SK-N-MC (cell line): ENCODE data around the gene TXNRD1.
"Not testable (repeated sequence)": the region's sequence is repeated elsewhere in the genome, so short reads cannot be mapped to it uniquely, and the experiment has no call there.

Experiments used
- DNase-seq: peaks from one replicate; pipeline ENCODE4 v3.0.0-alpha.2; 2011; ENCODE audit warnings: low read depth, low spot score
- H3K27ac ChIP-seq: fragments of 200-600 bp; sonication (generic); 2 replicates; pipeline ENCODE4 v1.5.1; 2016; ENCODE audit warnings: mixed run types
- H3K36me3 ChIP-seq: fragments of 200-600 bp; sonication (generic); 2 replicates; pipeline ENCODE4 v1.6.1; 2017; ENCODE audit warnings: antibody characterized with exemption, low read length, mixed read lengths; ENCODE audit not compliant: insufficient read depth
- H3K4me3 ChIP-seq: fragments of 200-600 bp; sonication (generic); 2 replicates; pipeline ENCODE4 v1.5.1; 2016
- H3K9ac ChIP-seq: fragments of 200-600 bp; sonication (generic); 2 replicates; pipeline ENCODE4 v1.8.0; 2017; ENCODE audit warnings: mixed run types, mixed read lengths; ENCODE audit not compliant: insufficient read length
- H3K9me3 ChIP-seq: fragments of 200-600 bp; sonication (generic); 2 replicates; pipeline ENCODE4 v1.6.1; 2017; ENCODE audit warnings: low read depth, mild to moderate bottlenecking, antibody characterized with exemption, low read length, moderate library complexity, mixed read lengths
- EZH2 ChIP-seq: fragments of 200-600 bp; sonication (generic); IDR thresholded peaks from one replicate; pipeline ENCODE4 v1.6.1; 2017; ENCODE audit warnings: antibody characterized with exemption
- FOXP2 ChIP-seq: optimal IDR thresholded peaks from 2 replicates; pipeline ENCODE3; 2011; ENCODE audit warnings: mild to moderate bottlenecking, moderate library complexity; ENCODE audit not compliant: insufficient read depth; ENCODE audit errors: extremely low read length, control extremely low read depth
- POLR2AphosphoS5 ChIP-seq: IDR thresholded peaks from 2 replicates; pipeline ENCODE4 v1.6.1; 2012; ENCODE audit warnings: mild to moderate bottlenecking, low read depth, low read length, borderline replicate concordance

The TXNRD1 gene

DNA sequence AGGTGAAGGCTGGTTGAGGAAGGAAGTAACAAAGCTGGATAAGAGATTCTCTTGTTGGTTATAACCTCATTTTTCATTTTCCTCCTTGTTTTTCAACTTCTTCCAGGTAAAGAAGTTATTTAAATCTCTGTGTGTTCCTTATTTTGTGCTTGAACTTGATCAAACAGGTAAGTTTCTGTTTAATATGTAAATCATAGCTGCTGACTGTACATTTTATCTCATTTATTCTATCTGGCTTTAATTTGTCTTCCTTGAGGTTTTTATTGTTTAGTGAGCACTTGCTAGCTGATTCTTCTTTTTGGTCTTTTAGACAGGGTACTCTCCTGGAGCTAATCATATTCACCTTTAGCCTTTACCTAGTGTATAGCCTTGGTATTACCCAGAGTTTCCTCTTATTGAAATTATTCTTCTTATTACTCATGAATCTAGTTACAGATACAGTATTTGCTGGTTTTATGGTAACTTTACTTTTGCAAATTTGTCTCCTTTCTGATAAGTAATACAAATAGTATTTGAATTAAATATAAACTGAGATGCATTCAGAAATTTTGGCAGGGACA lies 42.4 kb downstream of the TXNRD1 start:
- no peaks in the 10 kb centered on the region for H3K9me3 ChIP-seq
- no peak overlapping the region for H3K4me3 ChIP-seq
- H3K9ac ChIP-seq = no peak overlapping the region
- no peak overlapping the region for H3K27ac ChIP-seq
- no peak for DNase-seq
- H3K36me3 ChIP-seq = no peaks in the 10 kb centered on the region
- TF ChIP-seq EZH2 (no peak), FOXP2 (no peak)

- no peak overlapping the region for H3K4me3 ChIP-seq
- no peak overlapping the region for H3K27ac ChIP-seq
- H3K9me3 ChIP-seq = no peaks in the 10 kb centered on the region
- no peak overlapping the region for H3K9ac ChIP-seq
- no peak for DNase-seq
- no peak for TF ChIP-seq EZH2
- no peak for TF ChIP-seq POLR2AphosphoS5
- no peak for TF ChIP-seq FOXP2
- H3K36me3 ChIP-seq = no peaks in the 10 kb centered on the region
These were observed 43.0 kb downstream of the TXNRD1 start for GRCh38 chr12:104258476-104259067.

DNA sequence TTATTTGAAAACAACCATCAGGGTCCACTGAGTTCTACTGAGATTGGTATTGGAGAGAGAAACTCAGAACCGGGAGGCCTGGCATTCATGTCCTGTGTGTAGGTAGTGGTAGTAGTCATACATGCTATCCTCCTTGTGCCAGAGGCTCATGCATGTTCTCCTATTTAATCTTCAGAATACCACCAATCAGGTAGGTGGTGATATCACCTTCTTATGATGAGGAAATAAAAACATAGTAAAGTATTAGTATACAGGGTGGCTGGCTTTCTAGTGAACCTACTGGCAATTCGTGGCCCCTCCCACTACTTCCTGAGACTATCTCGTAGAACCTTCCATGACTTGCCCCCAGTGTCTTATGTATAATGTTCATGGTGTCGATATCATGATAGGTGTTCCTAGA lies 47.4 kb downstream of the TXNRD1 start:
- H3K4me3 ChIP-seq = no peak overlapping the region
- DNase-seq = no peak
- TF ChIP-seq POLR2AphosphoS5 (no peak), EZH2 (no peak), FOXP2 (no peak)
- H3K27ac ChIP-seq = no peak overlapping the region; the same call in 1 of the 2 replicates
- no peak overlapping the region for H3K9ac ChIP-seq
- no peaks in the 10 kb centered on the region for H3K9me3 ChIP-seq
- H3K36me3 ChIP-seq = no peaks in the 10 kb centered on the region

DNA sequence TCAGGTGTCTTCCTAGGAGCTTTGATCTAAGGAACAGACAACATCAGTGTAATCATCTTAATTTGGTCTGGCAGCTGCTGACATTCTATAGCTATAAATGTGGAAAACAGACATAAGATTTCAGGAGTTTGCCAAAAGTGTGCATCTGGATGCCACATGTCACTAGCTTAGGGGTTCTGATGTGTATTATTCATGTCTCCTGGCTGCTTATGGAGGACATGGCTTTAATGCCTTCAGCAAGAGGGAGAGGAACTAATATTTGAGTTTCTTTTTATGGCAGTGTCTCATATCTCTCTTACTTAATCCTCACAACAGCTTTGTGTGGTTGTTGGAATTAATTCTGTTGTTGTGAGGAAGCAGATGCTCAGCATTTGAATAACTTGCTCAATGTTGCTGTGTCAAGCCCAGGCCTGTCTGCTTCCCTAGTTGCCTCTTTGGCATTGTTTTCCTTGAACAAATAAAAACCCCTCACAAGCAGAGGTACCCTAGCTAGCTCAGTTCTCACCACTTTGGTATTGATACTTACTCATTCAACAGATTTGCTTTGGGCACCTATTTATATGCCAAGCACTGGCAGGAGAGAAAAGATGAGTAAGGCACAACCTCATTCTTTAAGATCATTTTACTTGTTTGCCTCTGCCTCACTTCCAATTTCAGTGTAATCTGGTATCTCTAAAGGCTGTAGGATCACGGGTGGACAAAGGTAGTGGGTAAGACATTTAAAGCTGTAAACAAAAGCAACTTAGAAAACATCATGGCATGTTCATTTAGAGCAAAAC lies 48.2 kb downstream of the TXNRD1 start:
- Histone ChIP-seq H3K27ac (peak overlapping the region; percentile 73), H3K9me3 (no peaks in the 10 kb centered on the region), H3K36me3 (no peaks in the 10 kb centered on the region), H3K9ac (peak overlapping the region; percentile 28), H3K4me3 (no peak overlapping the region)
- no peak for TF ChIP-seq EZH2
- peak; percentile 48 for TF ChIP-seq FOXP2
- DNase-seq = no peak

GRCh38 chr12:104265436-104265835 lies 49.9 kb downstream of the TXNRD1 start:
- not testable (repeated sequence) for DNase-seq, H3K9me3 ChIP-seq, H3K9ac ChIP-seq, H3K4me3 ChIP-seq, H3K27ac ChIP-seq, H3K36me3 ChIP-seq

DNA sequence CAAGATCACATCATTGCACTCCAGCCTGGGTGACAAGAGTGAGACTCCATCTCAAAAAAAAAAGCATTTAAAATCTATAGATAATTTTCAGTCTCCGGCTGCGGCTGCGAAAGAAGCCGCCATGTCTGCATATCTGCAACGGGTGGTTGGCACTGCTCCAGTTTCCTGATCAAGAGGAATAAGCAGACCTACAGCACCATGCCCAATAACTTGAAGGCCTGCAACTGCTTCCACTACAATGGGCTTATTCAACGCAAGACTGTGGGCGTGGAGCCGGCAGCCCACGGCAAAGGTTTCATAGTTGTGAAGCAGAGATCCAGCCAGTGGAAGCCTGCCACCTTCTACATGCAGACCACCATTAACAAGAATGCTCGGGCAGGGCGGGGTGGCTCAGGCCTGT lies 57.4 kb downstream of the TXNRD1 start:
- DNase-seq = no peak
- no peaks in the 10 kb centered on the region for H3K36me3 ChIP-seq
- H3K27ac ChIP-seq = no peak overlapping the region
- no peaks in the 10 kb centered on the region for H3K9me3 ChIP-seq
- no peak for TF ChIP-seq FOXP2
- no peak for TF ChIP-seq POLR2AphosphoS5
- TF ChIP-seq EZH2 = no peak
- no peak overlapping the region for H3K4me3 ChIP-seq
- H3K9ac ChIP-seq = no peak overlapping the region

GRCh38 chr12:104273503-104273902 lies 57.9 kb downstream of the TXNRD1 start:
- Histone ChIP-seq H3K36me3 (no peaks in the 10 kb centered on the region), H3K9ac (no peak overlapping the region), H3K4me3 (no peak overlapping the region), H3K9me3 (no peaks in the 10 kb centered on the region), H3K27ac (no peak overlapping the region)
- no peak for DNase-seq
- TF ChIP-seq FOXP2 (no peak), EZH2 (no peak), POLR2AphosphoS5 (no peak)

DNA sequence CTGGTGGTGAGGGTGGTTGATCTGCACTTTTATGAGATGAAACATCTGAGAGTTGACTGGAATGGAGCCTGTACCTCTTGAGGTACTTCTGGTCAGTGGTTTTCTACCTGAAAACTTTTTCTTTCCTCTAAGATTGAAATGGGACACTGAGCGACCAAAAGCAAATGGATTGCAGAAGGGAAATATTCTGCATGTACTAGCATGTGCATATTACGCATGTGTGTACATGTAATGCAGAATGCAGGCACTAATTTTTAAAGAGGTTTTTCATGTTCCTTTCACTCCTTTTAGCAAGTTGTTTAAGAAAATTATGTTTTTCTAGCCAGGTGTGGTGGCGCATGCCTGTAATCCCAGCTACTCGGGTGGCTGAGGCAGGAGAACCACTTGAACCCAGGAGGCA lies 59.2 kb downstream of the TXNRD1 start:
- H3K36me3 ChIP-seq = no peaks in the 10 kb centered on the region
- no peak for DNase-seq
- TF ChIP-seq POLR2AphosphoS5 = no peak
- no peak for TF ChIP-seq FOXP2
- no peak for TF ChIP-seq EZH2
- no peaks in the 10 kb centered on the region for H3K9me3 ChIP-seq
- H3K4me3 ChIP-seq = no peak overlapping the region
- no peak overlapping the region for H3K9ac ChIP-seq
- H3K27ac ChIP-seq = no peak overlapping the region

- no peak overlapping the region for H3K9ac ChIP-seq
These were observed 60.1 kb downstream of the TXNRD1 start for GRCh38 chr12:104275689-104276088.

More at GRCh38 chr12:104275689-104276088, 60.1 kb downstream of the TXNRD1 start:
- H3K36me3 ChIP-seq = no peaks in the 10 kb centered on the region
- DNase-seq = no peak
- no peak overlapping the region for H3K4me3 ChIP-seq
- no peak overlapping the region for H3K27ac ChIP-seq
- TF ChIP-seq FOXP2 (no peak), POLR2AphosphoS5 (no peak), EZH2 (no peak)
- no peaks in the 10 kb centered on the region for H3K9me3 ChIP-seq
